NCI-H1694 (cell line): ENCODE data around the gene ATAD1.

Source experiments
- DNase-seq: peaks from one replicate; lab custom pipeline; 2025; lab: John Stamatoyannopoulos, UW

ATAD1 gene

GRCh38 chr10:87715552-87716347 lies 102.3 kb downstream of the ATAD1 start:
- DNase-seq: no peak

GRCh38 chr10:87713707-87714106 lies 104.3 kb downstream of the ATAD1 start:
- DNase-seq: no peak

GRCh38 chr10:87712913-87713616 lies 105.0 kb downstream of the ATAD1 start:
- no peak for DNase-seq

- DNase-seq: no peak
Measured at GRCh38 chr10:87707254-87707653, 110.8 kb downstream of the ATAD1 start.

GRCh38 chr10:87706731-87707130 lies 111.3 kb downstream of the ATAD1 start:
- DNase-seq: no peak

GRCh38 chr10:87705339-87705738 lies 112.7 kb downstream of the ATAD1 start:
- no peak for DNase-seq

- no peak for DNase-seq
Measured at GRCh38 chr10:87703771-87704170, 114.3 kb downstream of the ATAD1 start.

- DNase-seq: no peak
Measured at GRCh38 chr10:87702973-87703294, 115.1 kb downstream of the ATAD1 start.

- no peak for DNase-seq
Measured at GRCh38 chr10:87702260-87702972, 115.6 kb downstream of the ATAD1 start.
